WTC11 (cell line): ENCODE results near the gene TBL1Y. TPM values are rescaled to one million over a fixed set of nuclear protein-coding genes. Genes with fewer than 3 reads are reported as not detected.
"Not testable (repeated sequence)": the region's sequence is repeated elsewhere in the genome, so short reads cannot be mapped to it uniquely, and the experiment has no call there.

Experiments used
- ATAC-seq: fragments of 200-7000 bp; cut with Tn5 transposase; 2 replicates; pipeline ENCODE4 v1.10.0; 2021; ENCODE audit warnings: mild to moderate bottlenecking, moderate library complexity
- CTCF ChIA-PET: fragments of 300-600 bp; sonication (Branson Sonifier 250); formaldehyde crosslinking; loops from one replicate; lab custom pipeline; 2021; ENCODE audit warnings: antibody characterized with exemption; lab: Charles Lee
- POLR2A ChIA-PET: fragments of 350-600 bp; sonication (Branson Sonifier 250); formaldehyde crosslinking; loops from one replicate; lab custom pipeline; 2021; ENCODE audit warnings: antibody characterized with exemption; lab: Charles Lee
- DNase-seq: peaks from one replicate; pipeline ENCODE4 v3.0.0; 2021; ENCODE audit warnings: low spot score
- H3K27ac Mint-ChIP-seq: 2 replicates; pipeline ENCODE4 v1.8.0; 2021; ENCODE audit warnings: mixed read lengths
- H3K27me3 Mint-ChIP-seq: 2 replicates; pipeline ENCODE4 v1.8.0; 2021; ENCODE audit warnings: low read depth, mild to moderate bottlenecking, moderate library complexity, mixed read lengths
- H3K36me3 Mint-ChIP-seq: 2 replicates; pipeline ENCODE4 v1.8.0; 2021; ENCODE audit warnings: mixed read lengths
- H3K4me1 Mint-ChIP-seq: 2 replicates; pipeline ENCODE4 v1.8.0; 2022; ENCODE audit warnings: mixed read lengths
- H3K4me3 Mint-ChIP-seq: 2 replicates; pipeline ENCODE4 v1.8.0; 2021; ENCODE audit warnings: mild to moderate bottlenecking, moderate library complexity, mixed read lengths
- H3K9me3 Mint-ChIP-seq: 2 replicates; pipeline ENCODE4 v1.8.0; 2021; ENCODE audit warnings: mixed read lengths
- ARID4B ChIP-seq: sonication (generic); formaldehyde crosslinking; IDR thresholded peaks from 2 replicates; pipeline ENCODE4 v1.8.0; 2023; ENCODE audit warnings: missing genetic modification reagents, mild to moderate bottlenecking, borderline replicate concordance
- CREB1 ChIP-seq: sonication (generic); formaldehyde crosslinking; IDR thresholded peaks from 2 replicates; pipeline ENCODE4 v1.8.0; 2023; ENCODE audit warnings: mild to moderate bottlenecking, missing genetic modification reagents
- E2F1 ChIP-seq: sonication (generic); formaldehyde crosslinking; IDR thresholded peaks from 2 replicates; pipeline ENCODE4 v1.8.0; 2022; ENCODE audit warnings: mild to moderate bottlenecking, missing genetic modification reagents
- GABPB1 ChIP-seq: sonication (generic); formaldehyde crosslinking; IDR thresholded peaks from 2 replicates; pipeline ENCODE4 v1.8.1; 2023; ENCODE audit warnings: mild to moderate bottlenecking, missing genetic modification reagents
- IRF2 ChIP-seq: sonication (generic); formaldehyde crosslinking; IDR thresholded peaks from 2 replicates; pipeline ENCODE4 v1.8.0; 2022; ENCODE audit warnings: low read depth, missing genetic modification reagents, borderline replicate concordance
- NR1H2 ChIP-seq: sonication (generic); formaldehyde crosslinking; IDR thresholded peaks from 2 replicates; pipeline ENCODE4 v1.9.0; 2021; ENCODE audit warnings: mild to moderate bottlenecking, moderate library complexity, missing genetic modification reagents
- PRDM15 ChIP-seq: sonication (generic); formaldehyde crosslinking; IDR thresholded peaks from 2 replicates; pipeline ENCODE4 v1.8.0; 2022; ENCODE audit warnings: missing genetic modification reagents
- TCF7 ChIP-seq: sonication (generic); formaldehyde crosslinking; IDR thresholded peaks from 2 replicates; pipeline ENCODE4 v1.8.0; 2022; ENCODE audit warnings: mild to moderate bottlenecking, low read depth, missing genetic modification reagents, moderate library complexity
- TP53 ChIP-seq: sonication (generic); formaldehyde crosslinking; IDR thresholded peaks from 2 replicates; pipeline ENCODE4 v1.8.1; 2023; ENCODE audit warnings: mild to moderate bottlenecking, missing genetic modification reagents
- ZBTB43 ChIP-seq: sonication (generic); formaldehyde crosslinking; IDR thresholded peaks from 2 replicates; pipeline ENCODE4 v1.8.1; 2023; ENCODE audit warnings: mild to moderate bottlenecking, missing genetic modification reagents
- ZNF121 ChIP-seq: sonication (generic); formaldehyde crosslinking; IDR thresholded peaks from 2 replicates; pipeline ENCODE4 v1.8.0; 2023; ENCODE audit warnings: missing genetic modification reagents
- ZSCAN18 ChIP-seq: fragments of 250-450 bp; sonication (Bioruptor Pico); IDR thresholded peaks from 2 replicates; pipeline ENCODE4 v2.1.2; 2022; ENCODE audit warnings: mild to moderate bottlenecking, moderate library complexity
- total RNA-seq: library from RNA; stranded (reverse); gene quantifications from 3 replicates; pipeline ENCODE4 v1.2.3, GENCODE V29; 2021

Gene TBL1Y
- total RNA-seq, 1 experiment from 2014 or later: not detected

- TF ChIP-seq PRDM15 (no peak), ZSCAN18 (CRISPR knock-in tag) (no peak), TCF7 (CRISPR knock-in tag) (no peak), TP53 (CRISPR knock-in tag) (no peak), CREB1 (CRISPR knock-in tag) (no peak), ARID4B (CRISPR knock-in tag) (no peak), ZBTB43 (no peak), ZNF121 (CRISPR knock-in tag) (no peak), NR1H2 (CRISPR knock-in tag) (no peak)
These were observed 2.9 kb upstream of the TBL1Y start (continued) for GRCh38 chrY:6907591-6907990.

- H3K27me3 Mint-ChIP-seq, CTCF ChIA-PET: not testable (repeated sequence)
These were observed 2.5 kb upstream of the TBL1Y start for GRCh38 chrY:6908021-6908420.

GRCh38 chrY:6909118-6909521 is 1.4 kb upstream of the TBL1Y start:
- POLR2A ChIA-PET: no interaction called here
- Mint-ChIP-seq H3K36me3 (no peaks in the 10 kb centered on the region), H3K9me3 (no peaks in the 10 kb centered on the region), H3K4me1 (no peaks in the 10 kb centered on the region), H3K4me3 (no peak overlapping the region), H3K27me3 (no peaks in the 10 kb centered on the region)
- TF ChIP-seq IRF2: no peak
- TF ChIP-seq GABPB1: peak; percentile 93
- TF ChIP-seq E2F1 (CRISPR knock-in tag): no peak
- TF ChIP-seq, all 79 proteins: peak for 1
- no peak overlapping the region for H3K27ac Mint-ChIP-seq
- no peak for ATAC-seq
- CTCF ChIA-PET: no interaction called here
- no peak for DNase-seq

More at GRCh38 chrY:6908021-6908420, 2.5 kb upstream of the TBL1Y start:
- POLR2A ChIA-PET, ATAC-seq, H3K4me1 Mint-ChIP-seq, H3K4me3 Mint-ChIP-seq, H3K9me3 Mint-ChIP-seq, H3K36me3 Mint-ChIP-seq, H3K27ac Mint-ChIP-seq, DNase-seq: not testable (repeated sequence)
